K562 treated with DMSO at 1 percent for 12 hours (cell line): ENCODE data around the gene NRIP1. TPM values are rescaled to one million over a fixed set of nuclear protein-coding genes. Genes with fewer than 3 reads are reported as not detected.

Experiments
- total RNA-seq: library from RNA; unstranded; fragments of 300-600 nt; gene quantifications from 2 replicates; pipeline ENCODE4 v1.2.3, GENCODE V29; 2022; ENCODE audit not compliant: insufficient read depth

NRIP1 gene
- total RNA-seq: 1.3 and 10.4 TPM in 2 replicates

DNA sequence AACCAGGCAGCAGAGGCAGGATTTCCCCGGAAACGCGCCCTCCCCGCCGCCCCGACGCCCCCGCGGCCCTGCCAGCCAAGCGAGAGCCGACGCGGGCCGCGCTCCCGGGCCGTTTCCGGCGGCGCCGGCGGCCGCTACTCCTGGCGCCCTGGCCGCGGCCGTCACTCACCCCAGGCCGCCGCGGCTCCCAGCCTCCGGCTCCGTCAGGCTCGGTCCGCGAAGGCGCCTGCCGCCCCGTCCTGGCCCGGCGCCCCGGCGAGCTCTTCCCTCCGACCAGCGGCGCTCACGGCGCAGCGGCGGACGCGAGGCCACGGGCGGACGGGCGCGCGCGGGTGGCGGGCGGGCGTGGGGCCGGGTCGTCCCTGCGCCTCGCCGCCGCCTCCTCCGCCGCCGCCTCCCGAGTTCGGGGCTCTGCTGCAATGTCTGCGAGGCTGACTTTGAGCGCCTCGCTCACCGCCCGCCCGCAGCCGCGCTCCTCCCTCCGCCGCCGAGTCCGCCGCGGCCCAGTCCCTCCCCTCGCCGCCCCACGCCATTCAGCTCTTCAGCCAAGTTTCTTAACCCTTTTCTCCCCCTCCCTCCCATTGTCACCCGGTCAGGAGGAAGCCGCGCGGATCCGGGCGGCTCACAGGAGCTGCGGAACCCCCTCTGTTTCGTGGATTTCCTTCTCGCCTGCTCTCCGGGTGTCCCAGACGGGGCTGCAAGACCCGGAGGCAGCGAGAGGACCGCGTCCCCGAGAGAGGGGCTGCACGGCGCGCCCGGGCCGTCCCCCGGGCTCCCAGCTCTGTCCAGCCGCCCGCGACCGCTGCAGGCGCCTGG is at the start of gene NRIP1:
Gene NRIP1, minus strand, starts transcription at position 425 of the 816 bp plus-strand sequence. CDS start 96,808 bp downstream, outside the sequence.

